Measurements from ENCODE around the gene IL18BP. TPM values are rescaled to one million over a fixed set of nuclear protein-coding genes. Genes with fewer than 3 reads are reported as not detected.

IL18BP gene
- total and polyA plus RNA-seq, 9 of the 15 experiments (the other 6 are each of a cell fraction or from before 2014, with no cell fraction given): 0.34 to 9.4 (median 3.2) TPM

DNA sequence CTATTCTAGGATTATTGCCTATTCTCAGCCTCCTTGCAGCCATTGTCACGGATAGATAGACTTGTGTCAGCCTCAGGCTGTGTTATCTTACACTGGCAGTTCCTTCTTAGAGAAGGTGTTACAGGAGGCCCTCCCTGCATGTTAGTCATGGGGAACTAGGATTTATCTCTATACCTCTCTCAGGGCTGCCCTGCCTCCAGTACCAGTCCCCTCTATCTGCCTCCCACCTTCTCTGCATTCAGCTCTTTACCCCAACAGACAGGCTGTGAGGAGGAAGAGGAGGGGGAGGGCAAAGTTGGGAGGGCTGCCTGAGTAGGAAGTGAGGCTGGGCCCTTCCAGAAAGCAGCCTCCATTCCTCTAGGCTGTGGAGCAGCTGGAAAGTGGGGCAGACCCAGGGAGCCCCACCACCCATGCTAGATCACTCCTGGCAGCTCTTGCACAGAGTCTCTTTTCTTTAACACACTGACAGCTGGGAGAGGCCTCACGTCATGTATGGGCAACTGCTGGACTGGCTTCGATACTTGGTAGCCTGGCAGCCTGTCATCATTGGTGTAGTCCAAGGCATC lies 2.9 kb upstream of the IL18BP start (continued):
- TF ChIP-seq, protein P1, sequence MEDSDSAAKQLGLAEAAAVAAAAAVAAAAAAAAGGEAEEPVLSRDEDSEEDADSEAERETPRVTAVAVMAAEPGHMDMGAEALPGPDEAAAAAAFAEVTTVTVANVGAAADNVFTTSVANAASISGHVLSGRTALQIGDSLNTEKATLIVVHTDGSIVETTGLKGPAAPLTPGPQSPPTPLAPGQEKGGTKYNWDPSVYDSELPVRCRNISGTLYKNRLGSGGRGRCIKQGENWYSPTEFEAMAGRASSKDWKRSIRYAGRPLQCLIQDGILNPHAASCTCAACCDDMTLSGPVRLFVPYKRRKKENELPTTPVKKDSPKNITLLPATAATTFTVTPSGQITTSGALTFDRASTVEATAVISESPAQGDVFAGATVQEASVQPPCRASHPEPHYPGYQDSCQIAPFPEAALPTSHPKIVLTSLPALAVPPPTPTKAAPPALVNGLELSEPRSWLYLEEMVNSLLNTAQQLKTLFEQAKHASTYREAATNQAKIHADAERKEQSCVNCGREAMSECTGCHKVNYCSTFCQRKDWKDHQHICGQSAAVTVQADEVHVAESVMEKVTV (CRISPR knock-in tag; IDR thresholded peaks at IDR 0.05): no peak
- TF ChIP-seq, protein P2, sequence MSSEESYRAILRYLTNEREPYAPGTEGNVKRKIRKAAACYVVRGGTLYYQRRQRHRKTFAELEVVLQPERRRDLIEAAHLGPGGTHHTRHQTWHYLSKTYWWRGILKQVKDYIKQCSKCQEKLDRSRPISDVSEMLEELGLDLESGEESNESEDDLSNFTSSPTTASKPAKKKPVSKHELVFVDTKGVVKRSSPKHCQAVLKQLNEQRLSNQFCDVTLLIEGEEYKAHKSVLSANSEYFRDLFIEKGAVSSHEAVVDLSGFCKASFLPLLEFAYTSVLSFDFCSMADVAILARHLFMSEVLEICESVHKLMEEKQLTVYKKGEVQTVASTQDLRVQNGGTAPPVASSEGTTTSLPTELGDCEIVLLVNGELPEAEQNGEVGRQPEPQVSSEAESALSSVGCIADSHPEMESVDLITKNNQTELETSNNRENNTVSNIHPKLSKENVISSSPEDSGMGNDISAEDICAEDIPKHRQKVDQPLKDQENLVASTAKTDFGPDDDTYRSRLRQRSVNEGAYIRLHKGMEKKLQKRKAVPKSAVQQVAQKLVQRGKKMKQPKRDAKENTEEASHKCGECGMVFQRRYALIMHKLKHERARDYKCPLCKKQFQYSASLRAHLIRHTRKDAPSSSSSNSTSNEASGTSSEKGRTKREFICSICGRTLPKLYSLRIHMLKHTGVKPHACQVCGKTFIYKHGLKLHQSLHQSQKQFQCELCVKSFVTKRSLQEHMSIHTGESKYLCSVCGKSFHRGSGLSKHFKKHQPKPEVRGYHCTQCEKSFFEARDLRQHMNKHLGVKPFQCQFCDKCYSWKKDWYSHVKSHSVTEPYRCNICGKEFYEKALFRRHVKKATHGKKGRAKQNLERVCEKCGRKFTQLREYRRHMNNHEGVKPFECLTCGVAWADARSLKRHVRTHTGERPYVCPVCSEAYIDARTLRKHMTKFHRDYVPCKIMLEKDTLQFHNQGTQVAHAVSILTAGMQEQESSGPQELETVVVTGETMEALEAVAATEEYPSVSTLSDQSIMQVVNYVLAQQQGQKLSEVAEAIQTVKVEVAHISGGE (CRISPR knock-in tag; IDR thresholded peaks at IDR 0.05): peak in 1 of 3 experiments; percentile 54; a peak in 2 of 6 replicates
- TF ChIP-seq ZNF140 (CRISPR knock-in tag; IDR thresholded peaks at IDR 0.05): no peak
- no peak for TF ChIP-seq ZNF3 (CRISPR knock-in tag; IDR thresholded peaks at IDR 0.05)
- no peak for TF ChIP-seq ILK (tag; IDR thresholded peaks at IDR 0.05; ENCODE audit: borderline replicate concordance, low read depth)
- no peak for TF ChIP-seq BRD4 (IDR thresholded peaks at IDR 0.05)
- peak; percentile 66; the same call in 1 of the 2 replicates for TF ChIP-seq NCOA1 (IDR thresholded peaks at IDR 0.05; ENCODE audit: low read depth)
- peak; percentile 71 for TF ChIP-seq NEUROD1 (IDR thresholded peaks at IDR 0.05; ENCODE audit: borderline replicate concordance, low read depth, low read length, partially characterized antibody)
- TF ChIP-seq PHF21A (IDR thresholded peaks at IDR 0.05; ENCODE audit: borderline replicate concordance, low read depth): no peak
- TF ChIP-seq, protein P3, sequence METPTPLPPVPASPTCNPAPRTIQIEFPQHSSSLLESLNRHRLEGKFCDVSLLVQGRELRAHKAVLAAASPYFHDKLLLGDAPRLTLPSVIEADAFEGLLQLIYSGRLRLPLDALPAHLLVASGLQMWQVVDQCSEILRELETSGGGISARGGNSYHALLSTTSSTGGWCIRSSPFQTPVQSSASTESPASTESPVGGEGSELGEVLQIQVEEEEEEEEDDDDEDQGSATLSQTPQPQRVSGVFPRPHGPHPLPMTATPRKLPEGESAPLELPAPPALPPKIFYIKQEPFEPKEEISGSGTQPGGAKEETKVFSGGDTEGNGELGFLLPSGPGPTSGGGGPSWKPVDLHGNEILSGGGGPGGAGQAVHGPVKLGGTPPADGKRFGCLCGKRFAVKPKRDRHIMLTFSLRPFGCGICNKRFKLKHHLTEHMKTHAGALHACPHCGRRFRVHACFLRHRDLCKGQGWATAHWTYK (CRISPR knock-in tag; IDR thresholded peaks at IDR 0.05): 0 out of 2 replicates have a peak, but pooled peaks have one; percentile 24
- TF ChIP-seq, protein P4, sequence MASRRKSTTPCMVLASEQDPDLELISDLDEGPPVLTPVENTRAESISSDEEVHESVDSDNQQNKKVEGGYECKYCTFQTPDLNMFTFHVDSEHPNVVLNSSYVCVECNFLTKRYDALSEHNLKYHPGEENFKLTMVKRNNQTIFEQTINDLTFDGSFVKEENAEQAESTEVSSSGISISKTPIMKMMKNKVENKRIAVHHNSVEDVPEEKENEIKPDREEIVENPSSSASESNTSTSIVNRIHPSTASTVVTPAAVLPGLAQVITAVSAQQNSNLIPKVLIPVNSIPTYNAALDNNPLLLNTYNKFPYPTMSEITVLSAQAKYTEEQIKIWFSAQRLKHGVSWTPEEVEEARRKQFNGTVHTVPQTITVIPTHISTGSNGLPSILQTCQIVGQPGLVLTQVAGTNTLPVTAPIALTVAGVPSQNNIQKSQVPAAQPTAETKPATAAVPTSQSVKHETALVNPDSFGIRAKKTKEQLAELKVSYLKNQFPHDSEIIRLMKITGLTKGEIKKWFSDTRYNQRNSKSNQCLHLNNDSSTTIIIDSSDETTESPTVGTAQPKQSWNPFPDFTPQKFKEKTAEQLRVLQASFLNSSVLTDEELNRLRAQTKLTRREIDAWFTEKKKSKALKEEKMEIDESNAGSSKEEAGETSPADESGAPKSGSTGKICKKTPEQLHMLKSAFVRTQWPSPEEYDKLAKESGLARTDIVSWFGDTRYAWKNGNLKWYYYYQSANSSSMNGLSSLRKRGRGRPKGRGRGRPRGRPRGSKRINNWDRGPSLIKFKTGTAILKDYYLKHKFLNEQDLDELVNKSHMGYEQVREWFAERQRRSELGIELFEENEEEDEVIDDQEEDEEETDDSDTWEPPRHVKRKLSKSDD (conservative IDR thresholded peaks at IDR 0.05; ENCODE audit: low read length): no peak
- no peak for TF ChIP-seq SREBF1 (IDR thresholded peaks at IDR 0.05; ENCODE audit: borderline replicate concordance, low read depth, low read length)
- TF ChIP-seq ZFP36 (IDR thresholded peaks at IDR 0.05; ENCODE audit: low read depth, low read length, partially characterized antibody): peak; percentile 11
- TF ChIP-seq, protein P5, sequence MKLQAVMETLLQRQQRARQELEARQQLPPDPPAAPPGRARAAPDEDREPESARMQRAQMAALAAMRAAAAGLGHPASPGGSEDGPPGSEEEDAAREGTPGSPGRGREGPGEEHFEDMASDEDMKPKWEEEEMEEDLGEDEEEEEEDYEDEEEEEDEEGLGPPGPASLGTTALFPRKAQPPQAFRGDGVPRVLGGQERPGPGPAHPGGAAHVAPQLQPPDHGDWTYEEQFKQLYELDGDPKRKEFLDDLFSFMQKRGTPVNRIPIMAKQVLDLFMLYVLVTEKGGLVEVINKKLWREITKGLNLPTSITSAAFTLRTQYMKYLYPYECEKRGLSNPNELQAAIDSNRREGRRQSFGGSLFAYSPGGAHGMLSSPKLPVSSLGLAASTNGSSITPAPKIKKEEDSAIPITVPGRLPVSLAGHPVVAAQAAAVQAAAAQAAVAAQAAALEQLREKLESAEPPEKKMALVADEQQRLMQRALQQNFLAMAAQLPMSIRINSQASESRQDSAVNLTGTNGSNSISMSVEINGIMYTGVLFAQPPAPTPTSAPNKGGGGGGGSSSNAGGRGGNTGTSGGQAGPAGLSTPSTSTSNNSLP (IDR thresholded peaks at IDR 0.05; ENCODE audit: borderline replicate concordance, low read depth, low read length): no peak
- no peak for TF ChIP-seq JUN (IDR thresholded peaks at IDR 0.05; ENCODE audit: borderline replicate concordance, low read depth, low read length)
- TF ChIP-seq JUN (CRISPR knock-in tag; IDR thresholded peaks at IDR 0.05; ENCODE audit: borderline replicate concordance): no peak
